GM18519 (cell line): ENCODE results near the gene CYP19A1.
"Not testable (repeated sequence)": the region's sequence is repeated elsewhere in the genome, so short reads cannot be mapped to it uniquely, and the experiment has no call there.

Experiments used
- ATAC-seq: cut with Tn5 transposase; IDR thresholded peaks from one replicate; pipeline ENCODE4 v1.9.1; 2021; ENCODE audit warnings: mild to moderate bottlenecking, moderate library complexity; ENCODE audit not compliant: unreplicated experiment, low FRiP score

The CYP19A1 gene

DNA sequence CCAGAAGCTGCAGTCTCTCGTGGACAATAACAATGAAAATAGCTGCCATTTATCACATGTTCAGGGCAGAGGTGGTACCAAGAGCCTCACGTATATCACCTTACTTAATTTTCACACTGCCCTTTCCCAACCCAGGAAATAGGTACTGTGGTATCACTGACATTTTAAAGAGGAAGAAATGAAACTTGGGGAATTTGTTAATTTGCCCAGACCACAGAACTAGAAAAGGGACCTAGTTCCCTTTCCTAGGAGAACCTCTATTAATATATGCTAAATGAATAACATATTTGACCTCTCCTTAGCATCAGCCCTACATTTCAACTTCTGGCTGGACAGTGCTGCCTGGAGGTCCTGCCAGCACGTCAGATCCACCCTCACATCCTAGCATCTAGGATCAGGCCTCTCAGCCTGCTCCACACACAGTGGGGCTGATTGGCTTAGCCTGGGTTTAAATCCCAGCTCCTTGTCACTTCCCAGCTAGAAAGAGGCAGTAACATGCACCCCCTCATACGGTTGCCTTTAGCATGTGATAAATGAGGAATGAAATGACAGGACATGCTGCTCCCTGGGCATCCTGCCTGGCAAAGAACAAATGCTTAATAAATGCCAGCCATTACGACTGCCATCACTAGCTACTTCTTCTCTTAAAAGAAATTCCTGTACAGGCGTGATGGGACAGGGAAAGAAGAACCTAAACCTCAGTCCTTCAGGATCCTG, 148.6 kb downstream of the CYP19A1 start:
- no peak for ATAC-seq

DNA sequence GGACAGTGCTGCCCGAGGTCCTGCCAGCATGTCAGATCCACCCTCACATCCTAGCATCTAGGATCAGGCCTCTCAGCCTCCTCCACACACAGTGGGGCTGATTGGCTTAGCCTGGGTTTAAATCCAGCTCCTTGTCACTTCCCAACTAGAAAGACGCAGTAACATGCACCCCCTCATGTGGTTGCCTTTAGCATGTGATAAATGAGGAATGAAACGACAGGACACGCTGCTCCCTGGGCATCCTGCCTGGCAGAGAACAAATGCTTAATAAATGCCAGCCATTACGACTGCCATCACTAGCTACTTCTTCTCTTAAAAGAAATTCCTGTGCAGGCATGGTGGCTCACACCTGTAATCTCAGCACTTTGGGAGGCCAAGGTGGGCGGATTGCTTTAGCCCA, 149.6 kb downstream of the CYP19A1 start:
- not testable (repeated sequence) for ATAC-seq

DNA sequence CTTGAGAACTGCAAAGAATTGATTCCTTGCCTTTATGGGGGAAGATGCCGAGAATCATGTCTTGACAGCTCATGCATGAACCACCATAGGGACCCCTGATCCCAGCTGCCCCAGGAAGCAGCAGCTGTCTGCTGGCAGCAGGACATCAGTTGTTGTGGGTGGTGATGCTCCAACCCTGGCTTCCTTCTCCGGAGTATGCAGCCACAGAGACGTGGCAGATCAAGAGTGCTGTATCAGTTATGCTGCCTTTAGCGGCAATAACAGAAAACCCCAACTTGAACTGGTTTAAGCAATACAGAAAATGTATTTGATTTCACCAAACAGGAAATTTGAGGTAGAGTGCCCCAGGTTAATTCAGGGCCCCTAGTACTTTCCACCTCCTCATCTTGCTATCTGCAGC, 151.5 kb downstream of the CYP19A1 start:
- ATAC-seq = no peak

DNA sequence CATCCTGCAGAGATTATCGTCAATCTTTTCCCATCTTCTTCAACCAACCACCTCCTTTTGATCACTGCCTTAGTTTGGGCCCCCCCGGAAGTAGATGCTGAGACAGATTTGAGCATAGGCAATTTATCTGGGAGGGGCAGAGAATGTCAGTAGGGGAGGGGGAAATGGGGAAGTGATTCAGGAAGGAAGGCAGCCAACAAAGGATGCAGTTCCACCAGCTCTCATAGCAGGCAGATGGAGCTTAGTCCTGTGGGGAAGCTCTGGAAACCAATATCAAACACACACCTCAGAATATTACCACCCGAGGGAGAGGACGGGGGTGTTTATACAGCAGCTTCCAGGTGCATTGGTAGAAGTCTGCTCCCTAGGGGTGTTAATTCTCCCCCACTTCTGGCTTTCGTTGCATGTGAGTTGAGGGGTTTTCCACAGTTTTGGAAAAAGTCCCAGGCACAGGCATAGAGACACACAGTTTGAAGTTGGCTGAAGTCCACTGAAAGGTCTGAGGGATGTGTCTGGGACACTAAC, 152.2 kb downstream of the CYP19A1 start:
- no peak for ATAC-seq

DNA sequence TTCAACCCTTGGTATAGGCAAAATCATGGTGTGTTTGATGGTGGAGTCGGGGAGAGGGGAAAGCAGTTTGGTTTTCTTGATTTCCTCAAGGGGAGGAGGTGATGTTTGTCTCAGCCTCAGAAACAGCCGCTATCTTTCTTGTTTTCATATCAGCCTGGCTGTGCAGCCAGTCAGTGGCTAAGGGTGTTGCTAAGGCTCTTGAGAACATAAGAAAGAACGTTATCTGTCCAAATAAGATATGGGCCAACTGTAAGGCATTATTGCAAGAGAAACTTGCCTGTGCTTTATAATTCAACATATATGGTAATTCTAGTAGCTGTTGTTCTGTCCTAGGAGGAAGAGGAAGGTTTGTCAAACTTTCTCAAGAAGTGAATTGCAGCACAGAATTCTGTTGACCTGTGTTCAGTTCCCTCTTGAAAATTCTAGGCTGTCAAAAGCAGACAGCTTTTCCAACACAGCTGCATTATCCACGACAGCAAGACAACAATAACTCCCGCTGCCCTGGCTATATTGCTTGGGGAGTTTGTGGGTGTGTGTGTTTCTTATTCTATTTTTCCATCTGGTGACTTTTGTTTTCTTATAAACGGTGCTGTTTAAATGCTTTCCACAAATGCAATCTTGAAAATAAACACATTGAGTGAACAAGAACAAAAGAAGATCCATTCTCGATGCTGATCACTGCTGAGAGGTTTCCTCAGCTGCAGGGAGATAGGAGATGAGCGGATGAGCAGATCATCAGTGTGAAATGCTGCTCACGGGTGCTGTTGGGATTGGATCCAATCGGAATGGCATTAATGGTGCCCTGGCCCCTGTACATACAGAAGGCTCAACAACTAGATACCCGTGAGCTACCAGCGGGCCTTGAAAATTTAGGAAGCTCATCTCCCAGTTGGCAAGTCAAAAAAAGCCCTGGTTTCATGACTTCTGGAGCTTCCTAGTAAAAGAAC, 152.9 kb downstream of the CYP19A1 start:
- ATAC-seq = no peak

DNA sequence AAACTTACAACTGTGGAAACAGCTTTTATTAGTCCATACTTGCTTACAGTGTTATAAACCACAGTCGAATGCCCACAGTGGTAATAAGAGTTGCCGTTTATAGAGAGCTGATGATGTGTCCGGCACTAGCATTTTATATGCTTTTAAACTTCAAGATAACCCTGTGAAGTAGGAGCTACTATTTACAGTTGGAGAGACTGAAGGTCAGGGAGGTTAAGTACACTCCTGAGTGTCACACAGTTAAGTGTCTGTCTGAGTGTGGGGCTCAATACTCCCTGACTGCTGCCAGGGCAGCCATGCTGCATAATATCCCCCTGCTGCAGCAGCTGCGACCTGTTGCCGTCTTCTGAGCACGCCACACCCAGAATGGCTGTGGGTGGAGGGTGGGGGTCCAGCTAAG, 153.8 kb downstream of the CYP19A1 start:
- no peak for ATAC-seq

DNA sequence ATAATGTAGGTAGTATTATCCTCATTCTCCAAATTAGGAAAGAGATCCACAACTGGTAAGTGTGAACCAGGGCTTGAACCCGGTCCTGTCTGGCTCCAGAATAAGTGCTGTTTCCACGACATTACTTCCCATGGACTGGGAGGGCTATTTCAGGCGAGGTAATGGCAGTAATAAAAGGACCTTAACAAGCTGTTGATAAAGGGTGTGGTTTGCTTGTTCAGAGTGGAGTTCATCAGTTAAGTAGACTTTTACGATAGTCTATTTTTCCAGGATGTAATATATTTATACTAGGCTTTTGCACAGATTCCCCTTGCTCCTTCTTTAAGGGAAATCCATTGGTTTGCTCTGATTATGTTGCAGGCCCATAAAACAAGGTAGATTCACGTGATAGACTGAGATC, 155.3 kb downstream of the CYP19A1 start:
- ATAC-seq = no peak

DNA sequence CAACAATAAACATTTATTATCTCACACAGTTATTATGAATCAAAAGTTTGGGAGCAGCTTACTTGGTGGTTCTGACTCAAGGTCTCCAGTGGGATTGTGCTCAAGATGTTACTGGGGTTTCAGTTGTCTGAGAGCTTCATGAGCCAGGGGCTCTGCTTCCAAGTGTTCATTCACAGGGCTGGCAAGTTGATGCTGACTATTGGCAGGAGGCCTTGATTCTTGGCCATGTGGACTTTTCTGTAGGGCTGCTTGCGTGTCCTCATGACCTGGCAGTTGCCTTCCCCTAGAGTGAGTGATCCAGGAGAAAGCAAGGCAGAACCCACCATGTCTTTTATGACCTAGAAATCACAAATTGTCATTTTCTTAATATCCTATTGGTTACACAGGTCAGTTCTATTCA, 156.5 kb downstream of the CYP19A1 start:
- no peak for ATAC-seq

DNA sequence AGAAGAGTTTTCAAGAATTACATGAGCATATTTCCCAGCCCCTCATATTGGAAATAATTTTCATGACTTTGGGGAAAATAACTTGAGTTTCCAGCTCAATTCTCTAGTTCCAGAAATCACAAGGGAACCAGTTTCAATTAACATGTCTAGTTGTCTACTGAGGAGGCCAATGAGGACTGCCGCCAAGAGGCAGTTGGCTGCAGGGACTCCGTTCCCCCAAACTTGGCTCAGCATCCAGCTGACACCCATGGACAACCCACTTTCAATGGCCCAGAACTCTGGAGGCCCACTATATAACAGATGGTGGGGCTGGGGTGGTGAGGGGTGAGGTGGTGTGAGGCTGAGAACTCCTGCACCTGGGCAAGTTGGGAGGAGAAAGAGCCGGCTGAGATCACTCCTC, 157.2 kb downstream of the CYP19A1 start:
- ATAC-seq = no peak

DNA sequence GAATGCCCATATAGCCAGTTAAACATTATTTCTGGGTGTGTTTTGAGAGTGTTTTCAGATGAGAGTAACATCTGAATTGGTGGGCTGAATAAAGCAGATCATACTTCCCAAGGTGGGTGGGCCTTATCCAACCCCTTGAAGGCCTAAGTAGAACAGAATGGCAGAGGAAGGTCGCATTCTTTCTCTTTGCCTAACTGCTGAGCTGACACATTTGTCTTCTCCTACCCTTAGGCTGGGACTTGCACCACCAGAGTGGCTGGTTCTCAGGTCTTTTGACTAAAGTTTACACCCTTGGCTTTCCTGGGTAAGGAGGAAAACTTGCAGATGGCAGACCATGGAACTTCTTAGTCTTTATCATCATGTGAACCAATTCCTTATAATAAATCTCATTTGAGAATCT, 157.9 kb downstream of the CYP19A1 start:
- ATAC-seq = no peak

DNA sequence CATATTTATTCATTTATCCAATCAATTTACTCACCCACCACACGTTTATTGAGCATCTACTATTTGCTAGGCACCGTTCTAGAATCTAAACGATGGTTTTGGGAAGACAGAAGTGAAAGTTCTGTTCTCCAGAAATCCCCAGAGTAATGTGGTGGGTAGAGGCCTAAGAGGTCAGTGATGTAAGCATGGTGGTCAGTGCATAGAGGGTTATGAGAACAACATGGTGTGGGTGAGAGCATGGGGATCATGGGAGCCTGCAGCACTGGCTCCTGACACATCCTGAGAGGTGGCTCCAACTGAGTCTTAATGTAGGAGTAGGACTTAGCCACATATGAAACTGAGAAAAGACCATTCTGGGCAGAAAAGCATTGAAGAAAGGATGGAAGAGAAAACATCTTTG, 158.4 kb downstream of the CYP19A1 start:
- ATAC-seq = no peak

DNA sequence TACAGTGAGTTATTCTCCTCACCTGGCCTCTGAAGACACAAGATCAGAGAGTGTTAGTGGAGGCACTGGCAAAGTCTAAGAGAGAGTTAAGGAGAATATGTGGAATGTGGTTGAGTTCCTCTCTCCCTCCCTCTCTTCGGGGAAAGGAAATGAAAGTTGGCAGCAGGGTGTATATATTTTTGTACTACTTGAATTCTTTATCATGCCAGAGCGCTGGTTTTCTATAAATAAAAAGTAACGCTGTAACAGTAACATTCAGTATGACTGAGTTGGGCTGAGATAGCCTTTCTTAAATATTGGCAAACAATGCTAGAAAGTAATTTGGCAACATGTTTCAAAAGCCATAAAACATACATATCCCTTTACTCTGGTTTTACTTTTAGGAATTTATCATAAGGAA, 166.2 kb downstream of the CYP19A1 start:
- no peak for ATAC-seq

DNA sequence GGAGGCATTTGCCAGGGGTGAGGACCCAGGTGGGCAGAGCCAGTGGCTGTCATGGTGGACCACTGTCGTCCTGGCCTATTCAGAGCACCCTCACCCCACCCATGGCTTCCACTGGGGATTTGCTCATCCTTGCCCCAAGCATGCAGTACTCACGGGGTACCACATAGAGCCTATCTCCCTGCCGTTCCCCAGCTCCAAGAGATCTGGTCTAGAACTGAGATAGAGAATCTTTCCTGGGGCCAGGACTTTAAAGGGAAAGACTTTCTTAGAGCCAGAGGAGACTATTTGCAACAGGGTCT, 166.8 kb downstream of the CYP19A1 start:
- no peak for ATAC-seq

DNA sequence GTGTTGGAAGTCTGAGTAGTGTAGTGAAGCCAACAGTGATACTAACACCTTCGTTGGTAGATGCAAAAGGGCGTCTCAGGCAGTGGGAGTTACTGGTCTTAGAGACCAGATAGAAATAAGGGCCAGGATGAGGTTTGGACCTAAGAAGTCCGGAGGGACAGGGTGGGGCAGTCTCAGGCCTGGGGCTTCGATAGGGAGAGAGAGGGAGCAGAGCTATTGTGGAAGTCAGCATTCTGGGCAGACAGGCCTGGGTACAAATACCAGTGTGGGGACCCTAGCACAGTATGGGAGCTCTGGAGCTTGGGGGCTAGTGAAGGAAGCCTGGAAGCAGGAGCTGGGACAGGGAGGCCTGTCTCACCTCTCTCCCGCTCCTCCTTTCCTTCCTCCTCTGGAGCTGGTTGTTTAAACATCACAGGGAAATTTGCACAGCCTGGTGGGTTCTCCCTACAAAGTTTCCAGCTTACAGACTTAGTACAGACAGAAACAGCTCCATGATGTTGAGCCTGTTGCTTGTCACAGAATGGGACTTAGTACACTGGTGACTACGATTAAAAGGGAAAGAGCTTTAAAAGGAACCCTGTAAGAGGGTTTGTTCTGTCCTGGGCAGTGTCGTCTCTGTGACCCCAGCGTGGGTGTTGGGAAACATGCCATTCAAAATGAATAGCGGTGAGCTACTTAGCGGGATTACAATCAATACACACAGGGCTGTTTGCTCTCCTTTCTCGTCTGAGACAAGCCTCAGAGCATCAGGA, 167.3 kb downstream of the CYP19A1 start:
- ATAC-seq = no peak

DNA sequence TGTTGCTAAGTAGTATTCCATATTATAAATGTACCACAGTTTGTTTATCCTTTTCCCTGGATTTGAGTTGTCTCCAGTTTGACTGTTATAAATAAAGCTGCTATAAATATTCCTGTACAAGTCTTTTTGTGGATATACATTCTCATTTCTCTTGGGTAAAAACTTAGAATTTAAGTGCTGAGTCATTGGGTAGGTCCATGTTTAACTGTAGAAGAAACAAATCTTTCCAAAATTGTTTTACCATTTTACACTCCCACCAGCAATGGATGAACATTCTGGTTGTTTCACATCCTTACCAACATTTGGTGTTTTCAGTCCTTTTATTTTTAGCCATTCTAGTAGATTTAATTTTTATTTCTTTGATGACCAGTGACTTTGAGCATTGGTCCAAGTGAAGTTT, 169.7 kb downstream of the CYP19A1 start:
- ATAC-seq = no peak

DNA sequence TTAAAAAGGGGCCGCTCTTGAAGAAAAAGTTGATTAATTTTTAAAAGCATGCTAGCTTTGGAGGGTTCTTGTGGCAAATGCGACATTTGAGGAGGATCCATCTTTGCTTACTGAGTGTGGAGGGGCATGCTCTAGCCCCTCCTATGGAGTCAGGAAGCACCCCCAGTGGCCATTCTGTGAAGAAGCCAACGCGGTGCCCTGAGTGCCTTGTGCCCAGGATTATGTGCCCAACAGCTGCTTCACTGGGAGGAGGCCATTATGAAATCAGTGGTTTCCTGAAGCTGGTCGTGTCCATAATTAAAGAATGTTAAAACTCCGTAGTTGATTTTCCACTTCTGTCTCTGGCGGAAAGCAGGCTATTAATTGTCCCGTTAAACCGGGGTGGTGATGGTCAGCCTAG, 174.6 kb downstream of the CYP19A1 start:
- no peak for ATAC-seq

DNA sequence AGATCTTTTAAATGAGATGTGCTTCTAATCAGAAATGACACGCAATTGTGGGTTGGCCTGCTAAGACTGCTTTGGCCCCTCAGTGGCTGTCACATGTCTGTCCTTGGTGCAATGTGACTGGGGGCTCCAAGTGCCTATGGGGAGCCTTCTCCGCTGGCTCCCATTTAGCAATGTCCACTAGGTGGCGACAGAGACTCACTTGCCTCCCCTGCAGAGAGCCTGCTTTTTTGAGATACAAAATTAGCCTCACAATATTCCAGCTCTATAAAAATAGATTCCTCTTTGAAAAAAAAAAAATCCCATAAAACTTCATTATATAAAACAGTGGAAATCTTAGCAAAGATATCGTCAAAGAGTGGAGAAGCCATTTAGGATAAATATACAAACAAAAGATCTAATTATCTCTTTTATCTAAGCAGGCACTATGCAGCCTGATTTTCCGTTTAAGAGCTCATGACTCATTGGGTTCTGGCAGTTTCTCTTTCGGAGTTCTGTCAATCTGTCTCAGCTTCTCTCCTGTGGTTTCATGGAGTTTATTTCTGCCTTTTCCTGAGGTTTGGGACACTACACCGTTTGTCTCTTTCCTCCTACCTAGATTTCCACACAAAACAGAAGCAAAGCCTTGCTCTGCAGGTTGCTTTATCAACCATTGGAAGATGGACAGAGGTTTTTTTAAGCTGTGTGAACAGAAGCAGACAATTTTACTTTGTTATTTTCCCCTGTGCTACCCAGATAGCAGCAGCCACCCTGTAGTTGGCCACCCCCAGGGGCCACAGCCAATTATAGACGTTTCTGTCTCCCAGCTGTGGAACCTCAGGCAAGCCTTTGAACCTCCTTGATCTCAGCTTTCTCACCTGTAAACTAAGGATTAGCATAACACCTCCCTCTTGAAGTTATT, 175.3 kb downstream of the CYP19A1 start:
- peak; percentile 56 for ATAC-seq

DNA sequence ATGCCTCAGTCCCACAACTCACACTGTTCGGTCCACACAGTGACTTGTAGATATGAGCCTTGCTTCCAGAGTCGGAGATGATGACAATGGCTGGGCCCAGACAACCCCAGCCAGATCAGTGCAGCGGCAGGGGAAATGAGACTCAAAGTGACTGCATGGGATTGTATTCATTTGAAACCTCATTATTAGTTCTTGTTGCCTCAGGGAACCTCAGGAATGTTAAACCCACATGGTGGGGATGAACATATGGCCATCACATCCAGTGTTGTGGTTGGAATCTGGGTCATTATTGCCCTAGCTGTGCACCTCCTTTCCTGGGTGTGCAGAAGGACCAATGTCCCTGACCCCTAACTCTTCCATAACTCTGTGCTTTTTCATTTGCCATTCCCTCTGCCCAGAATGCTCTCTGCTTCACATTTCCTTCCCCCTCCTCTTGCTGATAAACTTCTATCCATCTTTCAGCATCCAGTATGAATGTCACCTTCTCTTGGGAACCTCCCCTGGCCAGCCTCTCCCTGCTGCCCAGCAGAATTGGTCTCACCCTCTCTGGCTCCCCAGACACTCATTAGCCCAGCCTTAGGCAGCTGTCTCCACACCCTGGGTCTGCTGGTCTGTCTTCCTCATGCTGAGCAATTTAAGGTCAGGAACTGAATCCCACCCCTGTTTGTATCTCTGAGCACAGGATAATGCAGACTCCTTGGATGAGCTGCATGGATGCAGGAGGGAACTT, 176.7 kb downstream of the CYP19A1 start:
- ATAC-seq = no peak

DNA sequence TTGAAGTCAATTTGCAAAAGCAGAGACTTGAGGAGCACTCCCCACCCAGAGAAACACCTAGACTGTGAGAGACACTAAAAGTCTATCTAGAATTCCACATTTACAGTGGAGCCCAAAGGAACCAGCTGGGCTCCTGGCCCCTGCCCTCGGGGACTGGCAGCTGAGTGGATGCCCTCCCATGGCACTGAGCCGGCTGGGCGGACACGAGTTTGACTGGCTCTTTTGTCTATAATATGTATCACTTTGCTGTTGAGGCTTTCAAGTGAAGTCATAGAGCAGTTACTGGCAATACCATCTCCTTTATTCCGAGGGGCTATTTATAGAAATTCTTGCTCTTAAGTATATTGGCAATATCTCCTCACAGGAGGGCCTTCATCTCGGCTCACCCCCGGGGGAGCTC, 177.9 kb downstream of the CYP19A1 start:
- no peak for ATAC-seq
